GM12892 (cell line): Measurements from ENCODE around the gene FAR2.

Experiments
- DNase-seq: peaks from one replicate; pipeline ENCODE4 v3.0.0; 2011; ENCODE audit not compliant: insufficient read length
- FAIRE-seq: peaks from 2 replicates; lab custom pipeline; 2011; peaks lifted over from hg19 to GRCh38; lab: Jason Lieb, UNC
- POLR2A ChIP-seq: IDR thresholded peaks from 2 replicates; pipeline ENCODE4 v1.6.1; 2011; ENCODE audit warnings: low read depth, low read length, control low read depth
- POLR2AphosphoS5 ChIP-seq: IDR thresholded peaks from 2 replicates; pipeline ENCODE4 v1.6.1; 2011; ENCODE audit warnings: low read depth, low read length, control low read depth
- TAF1 ChIP-seq: IDR thresholded peaks from 2 replicates; pipeline ENCODE4 v1.6.1; 2011; ENCODE audit warnings: low read depth, mild to moderate bottlenecking, control low read depth, low read length, borderline replicate concordance

The FAR2 gene

DNA sequence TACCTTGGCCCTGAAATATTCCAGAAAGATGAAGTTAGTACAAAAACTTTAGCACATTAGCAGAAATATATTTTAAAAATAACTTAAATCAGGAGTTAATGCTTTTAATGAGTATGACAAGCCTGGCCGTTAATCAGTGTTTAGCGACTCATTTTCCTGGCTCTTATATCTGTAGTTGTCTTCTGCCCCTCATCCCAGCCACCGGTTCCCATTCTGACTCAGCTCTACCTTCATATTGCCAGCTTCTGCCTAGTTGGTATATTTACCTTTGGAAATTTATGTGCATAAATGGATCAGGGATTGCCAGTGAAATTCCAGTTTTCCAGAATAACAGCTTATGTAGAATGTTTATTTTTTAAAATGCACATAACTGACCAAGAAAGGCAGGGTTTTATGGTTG lies 152.0 kb downstream of the FAR2 start:
- DNase-seq, result no peak
- no peak for FAIRE-seq
- TF ChIP-seq TAF1 (no peak), POLR2A (no peak), POLR2AphosphoS5 (no peak)

- DNase-seq, result no peak
- TF ChIP-seq POLR2A (no peak), TAF1 (no peak), POLR2AphosphoS5 (no peak)
- FAIRE-seq, result no peak
Measured at GRCh38 chr12:29304388-29304787, 155.3 kb downstream of the FAR2 start.

- FAIRE-seq (no peak), DNase-seq (no peak)
- TF ChIP-seq POLR2AphosphoS5, result no peak
- no peak for TF ChIP-seq TAF1
- no peak for TF ChIP-seq POLR2A
Measured at GRCh38 chr12:29306266-29306665, 157.2 kb downstream of the FAR2 start.

DNA sequence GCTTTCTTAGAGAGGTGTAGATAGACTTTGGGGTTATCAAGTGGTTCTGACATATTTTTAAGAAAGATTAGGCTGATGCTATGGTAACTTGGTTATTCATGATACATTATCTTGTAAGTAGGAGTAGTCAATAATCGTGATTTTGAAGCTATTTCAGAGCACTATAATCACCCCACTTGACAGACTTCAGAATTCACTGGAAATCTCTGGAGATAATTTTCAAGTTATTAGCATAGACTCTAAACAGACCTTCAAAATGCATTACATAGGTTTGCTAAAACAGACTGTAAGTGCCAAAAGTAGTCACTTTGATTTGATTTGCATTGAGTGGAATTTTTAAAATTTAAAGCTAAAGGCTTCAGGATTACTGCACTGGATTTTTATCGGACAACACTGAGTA lies 157.6 kb downstream of the FAR2 start:
- DNase-seq (no peak), FAIRE-seq (no peak)
- TF ChIP-seq POLR2A (no peak), POLR2AphosphoS5 (no peak), TAF1 (no peak)

- no peak for FAIRE-seq
- TF ChIP-seq POLR2AphosphoS5 (no peak), TAF1 (no peak), POLR2A (no peak)
Measured at GRCh38 chr12:29309320-29309902, 160.3 kb downstream of the FAR2 start.

DNA sequence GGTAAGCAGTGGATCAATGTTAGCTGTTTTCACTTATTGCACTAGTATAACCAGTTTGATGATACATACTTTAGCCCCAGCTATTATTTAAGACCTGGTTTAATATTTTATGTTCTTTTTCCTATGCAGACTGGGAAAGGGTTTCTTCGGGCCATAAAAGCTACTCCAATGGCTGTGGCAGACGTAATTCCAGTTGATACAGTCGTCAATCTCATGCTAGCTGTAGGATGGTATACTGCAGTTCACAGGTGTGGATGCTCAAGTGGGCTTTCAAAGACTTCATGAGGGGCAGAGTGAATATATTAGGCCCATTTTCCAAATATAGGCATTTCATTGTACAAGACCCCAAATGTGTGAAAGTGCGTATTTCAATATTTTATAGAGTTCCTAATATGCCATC lies 161.8 kb downstream of the FAR2 start:
- DNase-seq (no peak), FAIRE-seq (no peak)
- TF ChIP-seq POLR2A (no peak), POLR2AphosphoS5 (no peak), TAF1 (no peak)

More at GRCh38 chr12:29309320-29309902, 160.3 kb downstream of the FAR2 start:
- DNase-seq, result no peak

DNA sequence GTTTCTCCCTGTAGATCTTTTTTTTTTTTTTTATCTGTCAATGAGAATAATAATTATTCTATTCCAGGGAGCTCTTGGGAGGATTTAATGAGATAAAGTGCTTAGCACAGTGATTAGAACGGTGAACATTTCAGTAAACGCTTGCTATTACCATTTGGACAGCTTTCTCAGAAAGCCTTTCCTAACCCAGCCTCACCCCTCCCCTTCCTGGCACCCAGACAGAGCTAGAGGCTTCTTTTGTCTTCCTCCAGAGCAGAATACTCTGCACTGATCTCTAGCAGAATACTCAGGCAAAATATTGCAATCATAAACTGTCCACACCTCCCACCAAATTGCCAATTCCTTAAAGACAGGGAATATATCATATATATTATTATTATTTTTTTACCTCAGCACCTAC lies 165.3 kb downstream of the FAR2 start:
- no peak for TF ChIP-seq POLR2AphosphoS5
- no peak for TF ChIP-seq TAF1
- DNase-seq (no peak), FAIRE-seq (no peak)

DNA sequence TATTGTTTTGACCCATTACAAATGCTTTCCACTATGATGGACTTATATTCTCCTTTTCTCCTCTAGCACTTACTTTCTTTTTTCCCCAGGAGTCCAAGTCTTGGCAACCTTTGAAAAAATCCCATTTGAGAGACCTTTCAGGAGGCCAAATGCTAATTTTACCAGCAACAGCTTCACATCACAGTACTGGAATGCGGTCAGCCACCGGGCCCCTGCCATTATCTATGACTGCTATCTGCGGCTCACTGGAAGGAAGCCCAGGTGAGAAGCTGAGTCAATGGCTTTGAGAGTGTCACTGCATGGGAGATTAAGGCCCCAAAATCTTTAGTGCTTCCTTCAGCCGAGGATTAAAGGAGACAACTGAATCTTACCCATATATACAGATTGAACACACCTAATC lies 167.7 kb downstream of the FAR2 start:
- FAIRE-seq (no peak), DNase-seq (no peak)
- TF ChIP-seq POLR2A (no peak), TAF1 (no peak), POLR2AphosphoS5 (no peak)

GRCh38 chr12:29317556-29318363 lies 168.7 kb downstream of the FAR2 start:
- TF ChIP-seq POLR2A (no peak), POLR2AphosphoS5 (no peak), TAF1 (no peak)
- DNase-seq, result peak; percentile 9
- FAIRE-seq, result peak; percentile 70

- FAIRE-seq (no peak), DNase-seq (no peak)
- TF ChIP-seq POLR2AphosphoS5 (no peak), TAF1 (no peak), POLR2A (no peak)
Measured at GRCh38 chr12:29320295-29321085, 171.4 kb downstream of the FAR2 start.

- FAIRE-seq, result no peak
- TF ChIP-seq TAF1, result no peak
- DNase-seq, result no peak
Measured at GRCh38 chr12:29322157-29322556, 173.1 kb downstream of the FAR2 start.

DNA sequence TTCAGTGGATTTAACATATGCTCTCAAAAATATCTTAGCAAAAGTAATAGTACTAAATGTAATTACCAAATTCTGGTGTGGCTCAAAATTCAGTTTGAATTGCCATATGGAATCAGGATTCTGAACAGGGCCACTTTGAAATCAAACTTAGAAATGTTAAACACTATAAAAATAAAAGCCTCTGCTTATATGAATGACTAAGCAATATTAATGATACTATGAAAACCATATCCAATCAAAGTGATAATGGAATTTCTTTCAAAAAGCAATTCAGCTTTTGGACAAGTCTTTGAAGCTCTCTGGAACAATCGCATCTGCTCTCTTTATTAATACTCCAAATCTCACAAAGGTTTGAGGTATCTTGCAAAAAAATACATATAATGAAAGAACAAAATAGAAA lies 180.3 kb downstream of the FAR2 start:
- FAIRE-seq, result no peak
- no peak for TF ChIP-seq TAF1
- TF ChIP-seq POLR2A, result no peak
- no peak for TF ChIP-seq POLR2AphosphoS5
- no peak for DNase-seq
